ENCODE measurements around the gene MCF2L2.
A peak's percentile ranks its signal among the peaks of the same experiment; 100 is the strongest.
"Not testable (repeated sequence)": the region's sequence is repeated elsewhere in the genome, so short reads cannot be mapped to it uniquely, and the experiment has no call there.

MCF2L2 gene

GRCh38 chr3:183428447-183429211 is at the start of gene MCF2L2:
Gene MCF2L2 (minus strand): TSS chr3:183428619. CDS start chr3:183427977, 642 bp downstream.
- no peak for DNase-seq

- no peak for DNase-seq
Observed at GRCh38 chr3:183477801-183478456, 49.5 kb upstream of the MCF2L2 start.

DNA sequence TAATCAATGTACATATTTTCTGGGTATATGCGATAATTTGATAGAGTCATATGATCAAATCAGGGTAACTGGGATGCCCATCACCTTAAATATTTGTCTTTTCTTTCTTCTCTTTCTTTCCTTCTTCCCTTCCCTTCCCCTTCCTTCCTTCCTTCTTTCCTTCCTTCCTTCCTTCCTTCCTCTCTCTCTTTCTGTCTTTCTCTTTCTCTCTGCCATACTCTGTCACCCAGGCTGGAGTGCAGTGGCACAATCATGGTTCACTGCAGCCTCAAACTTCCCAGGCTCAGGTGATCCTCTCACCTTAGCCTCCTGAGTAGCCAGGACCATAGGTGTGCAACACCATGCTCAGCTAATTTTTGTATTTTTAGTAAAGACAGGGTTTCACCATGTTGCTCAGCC is 47.3 kb upstream of the MCF2L2 start:
- DNase-seq = not testable (repeated sequence)

DNA sequence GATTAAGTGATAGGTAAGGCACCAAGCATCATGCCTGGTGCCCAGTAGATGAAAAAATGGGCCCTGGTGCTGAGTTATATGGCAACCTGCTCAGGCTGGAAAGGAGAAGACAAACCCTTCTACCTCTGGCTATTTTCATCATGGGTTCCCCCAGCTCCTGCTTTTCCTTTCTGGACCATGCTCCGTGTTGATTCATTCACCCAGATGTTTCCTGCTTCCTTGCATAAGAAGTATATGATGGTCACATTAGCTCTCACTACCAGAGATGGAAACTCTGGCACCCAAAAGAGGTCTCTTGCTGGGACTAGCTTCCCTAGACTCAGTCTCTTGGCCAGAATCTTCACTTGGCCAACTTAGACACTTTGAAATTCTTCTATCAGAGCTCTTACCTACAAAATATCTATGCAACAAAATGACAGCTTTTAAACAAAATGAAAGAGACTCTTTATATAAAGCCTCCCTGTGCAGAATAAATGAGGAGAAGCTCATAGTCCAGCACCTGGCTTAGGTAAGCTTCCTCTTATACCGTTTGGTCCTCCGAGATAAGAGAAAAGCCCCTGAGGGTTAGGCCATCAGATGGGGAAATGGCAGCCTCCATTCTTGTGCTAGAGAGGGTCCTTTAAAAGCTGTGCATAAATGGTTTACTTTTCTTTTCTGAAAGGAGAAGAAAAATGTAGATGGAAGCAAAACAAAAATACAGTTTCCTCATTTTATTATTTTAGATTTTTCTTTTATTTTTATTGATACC is 46.8 kb upstream of the MCF2L2 start:
- DNase-seq = no peak

GRCh38 chr3:183473969-183474368 is 45.5 kb upstream of the MCF2L2 start:
- DNase-seq = no peak

DNA sequence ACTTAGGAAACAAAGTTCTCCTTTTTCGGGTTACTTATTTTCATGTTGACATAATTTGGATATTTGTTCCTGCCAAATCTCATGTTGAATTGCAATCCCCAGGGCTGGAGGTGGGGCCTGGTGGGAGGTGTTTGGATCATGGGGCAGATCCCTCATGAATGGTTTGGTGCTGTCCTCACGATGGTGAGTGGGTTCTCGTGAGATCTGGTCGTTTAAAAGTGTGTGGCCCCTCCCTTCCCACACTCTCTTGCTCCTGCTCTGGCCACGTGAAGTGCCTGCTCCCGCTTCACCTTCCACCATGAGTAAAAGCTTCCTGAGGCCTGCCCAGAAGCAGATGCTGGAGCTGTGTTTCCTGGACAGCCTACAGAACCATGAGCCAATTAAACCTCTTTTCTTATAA is 43.7 kb upstream of the MCF2L2 start:
- DNase-seq = no peak

DNA sequence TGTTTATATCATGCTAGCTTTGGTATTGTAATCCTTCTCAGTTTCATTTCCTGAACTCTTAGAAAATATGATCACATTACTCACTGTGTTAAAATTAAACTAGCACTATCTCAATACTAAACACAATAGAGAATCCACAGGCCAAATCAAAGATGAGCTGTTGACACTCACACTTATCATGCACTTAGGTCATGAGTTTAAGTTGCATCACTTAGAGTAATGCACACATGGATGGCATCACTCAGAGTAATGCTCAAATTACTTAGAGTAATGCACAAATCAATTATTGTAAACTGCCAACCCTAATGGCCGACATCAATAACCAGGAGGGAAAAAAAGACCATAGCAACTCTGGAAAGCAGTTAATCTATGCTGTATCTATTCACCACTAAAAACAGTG is 40.0 kb upstream of the MCF2L2 start:
- no peak for DNase-seq

GRCh38 chr3:183466575-183466974 is 38.2 kb upstream of the MCF2L2 start:
- DNase-seq = no peak

DNA sequence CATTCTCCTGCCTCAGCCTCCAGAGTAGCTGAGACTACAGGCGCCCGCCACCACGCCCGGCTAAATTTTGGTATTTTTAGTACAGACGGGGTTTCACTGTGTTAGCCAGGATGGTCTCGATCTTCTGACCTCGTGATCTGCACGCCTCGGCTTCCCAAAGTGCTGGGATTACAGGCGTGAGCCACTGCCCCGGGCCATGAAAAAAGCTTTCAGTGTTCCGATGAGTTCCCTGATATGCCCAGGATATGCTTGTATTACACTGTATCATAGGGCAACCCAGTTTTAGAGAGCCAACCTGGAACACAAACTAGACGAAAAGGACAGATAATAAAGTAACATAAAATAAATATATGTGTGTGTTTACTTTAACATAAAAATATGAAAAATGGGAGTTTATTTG is 37.3 kb upstream of the MCF2L2 start:
- not testable (repeated sequence) for DNase-seq

DNA sequence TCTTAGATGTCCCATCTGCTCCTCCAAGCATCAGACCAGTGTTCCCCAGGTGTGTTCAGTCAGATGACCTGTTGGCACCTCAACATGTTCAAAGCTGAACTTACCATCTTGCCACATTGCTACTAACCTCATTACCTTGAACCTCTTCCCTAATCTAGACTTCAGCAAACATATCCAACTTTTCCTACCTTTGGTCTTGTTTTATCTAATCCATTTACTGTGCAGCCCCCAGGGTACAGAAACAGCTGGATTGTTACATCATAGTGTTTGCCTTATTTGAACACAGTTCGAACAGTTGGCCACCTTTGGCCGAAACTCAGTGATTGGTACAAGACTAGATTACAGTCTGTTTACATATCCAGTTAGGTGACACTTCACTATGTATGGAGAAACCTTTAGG is 36.1 kb upstream of the MCF2L2 start:
- DNase-seq = no peak

- no peak for DNase-seq
Observed at GRCh38 chr3:183460081-183461055, 31.9 kb upstream of the MCF2L2 start.

GRCh38 chr3:183455089-183455488 is 26.7 kb upstream of the MCF2L2 start:
- no peak for DNase-seq

GRCh38 chr3:183454064-183454463 is 25.6 kb upstream of the MCF2L2 start:
- DNase-seq = no peak

GRCh38 chr3:183449791-183450190 is 21.4 kb upstream of the MCF2L2 start:
- no peak for DNase-seq

GRCh38 chr3:183449391-183449790 is 21.0 kb upstream of the MCF2L2 start:
- no peak for DNase-seq

DNA sequence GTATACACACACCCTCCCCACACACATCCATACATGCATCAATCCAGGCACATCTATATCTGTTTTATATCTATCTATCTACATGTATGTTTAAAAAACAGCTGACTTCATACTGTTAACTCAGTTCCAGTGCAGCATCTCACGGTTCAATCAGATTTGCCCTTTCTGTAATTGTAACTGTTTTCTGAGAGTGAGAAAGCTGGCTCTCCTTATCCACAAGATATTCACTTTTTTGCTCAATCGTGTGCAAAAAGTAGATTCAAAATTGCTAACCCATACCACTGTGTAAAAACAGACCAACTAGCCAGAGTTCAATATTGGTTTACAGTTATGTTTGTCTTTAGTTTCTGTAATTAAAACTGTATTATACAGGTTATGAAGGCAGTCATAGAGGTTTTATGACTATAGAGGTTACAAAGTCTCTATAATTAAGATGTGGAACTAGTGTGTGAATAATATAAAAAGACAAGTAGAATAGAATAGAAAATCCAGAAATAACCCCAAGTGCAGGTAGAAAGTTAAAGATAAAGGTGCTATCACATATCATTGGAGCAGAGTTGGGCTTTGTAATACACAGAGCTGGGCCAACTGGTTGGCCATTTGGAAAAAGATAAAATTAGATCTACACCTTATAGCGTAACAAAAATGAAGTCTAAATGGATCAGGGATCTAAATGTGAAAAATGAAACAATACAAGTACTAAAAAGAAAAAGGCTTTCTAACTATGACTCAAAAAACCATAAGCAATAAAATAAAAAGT is 20.1 kb upstream of the MCF2L2 start:
- DNase-seq = no peak

DNA sequence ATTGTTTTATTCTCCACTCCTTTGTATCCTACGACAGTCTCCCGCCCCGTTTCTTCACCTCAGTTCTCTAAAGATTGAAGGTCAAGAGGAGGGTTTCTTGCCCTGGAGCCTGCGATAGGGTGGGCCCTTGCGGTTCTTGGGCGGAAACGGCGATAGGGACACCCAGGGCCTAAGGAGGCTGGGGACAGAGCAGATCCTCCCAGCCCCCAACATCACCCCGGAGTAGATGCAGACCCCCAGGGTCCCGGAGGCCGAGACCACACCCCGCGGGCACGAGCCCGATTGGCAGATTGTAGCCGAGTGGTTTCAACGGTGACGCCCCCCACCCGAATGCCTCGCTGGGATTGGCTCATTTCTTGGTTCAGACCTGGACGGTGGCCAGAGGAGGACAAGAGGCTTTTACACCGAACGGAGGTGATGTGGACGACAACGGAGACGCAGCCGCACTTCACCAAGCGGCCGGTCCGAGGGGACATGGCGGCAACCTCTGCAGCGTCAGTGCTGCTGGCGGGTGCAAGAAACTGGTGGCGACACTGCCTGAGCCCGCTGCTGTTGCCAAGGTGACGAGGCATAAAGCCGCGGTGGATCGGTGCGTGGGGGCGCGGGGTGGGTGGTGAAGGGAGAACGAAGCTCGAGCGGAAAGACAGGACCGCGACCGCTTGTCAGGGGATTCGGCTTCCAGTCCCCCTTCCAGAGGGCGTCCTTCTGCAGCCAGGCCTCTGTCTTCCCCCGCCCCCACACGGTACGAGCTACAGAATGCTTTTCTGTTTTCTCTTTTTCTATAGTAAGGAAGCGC is 19.0 kb upstream of the MCF2L2 start:
- DNase-seq = peak; percentile 85

DNA sequence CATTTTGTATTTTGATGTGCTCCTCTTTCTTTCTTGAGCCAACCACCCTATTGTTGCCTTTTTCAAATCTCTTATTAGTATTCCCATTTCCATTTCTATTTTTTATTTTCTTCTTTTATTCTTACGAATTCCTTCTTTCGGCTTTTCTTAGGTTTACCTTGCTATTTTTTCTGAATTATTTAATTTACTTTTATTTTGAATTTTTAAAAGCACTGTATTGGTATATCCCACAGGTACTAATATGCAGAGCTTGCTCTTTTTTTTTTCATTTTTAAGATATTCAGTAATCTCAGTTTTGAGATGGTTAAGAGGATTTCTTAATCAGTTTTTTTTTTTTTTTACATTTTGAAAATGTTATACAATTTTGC is 18.4 kb upstream of the MCF2L2 start:
- DNase-seq = no peak

DNA sequence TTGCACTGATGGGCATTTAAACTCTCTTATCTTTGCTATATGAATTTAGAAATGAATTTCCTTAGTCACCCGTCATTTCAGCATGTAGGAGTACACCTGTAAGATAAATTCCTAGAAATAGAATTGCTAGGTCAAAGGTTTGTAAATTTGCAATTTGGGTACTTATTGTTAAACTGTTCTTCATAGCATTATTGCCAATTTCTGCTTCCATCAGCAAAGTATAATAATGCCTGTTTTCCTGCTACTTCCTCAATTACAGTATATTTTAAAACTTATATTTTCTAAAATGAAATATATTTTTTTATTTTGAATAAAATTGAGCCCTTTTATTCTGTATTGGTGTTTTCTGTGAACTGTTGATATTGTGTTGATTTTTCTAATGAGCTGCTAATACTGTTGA is 16.3 kb upstream of the MCF2L2 start:
- no peak for DNase-seq

DNA sequence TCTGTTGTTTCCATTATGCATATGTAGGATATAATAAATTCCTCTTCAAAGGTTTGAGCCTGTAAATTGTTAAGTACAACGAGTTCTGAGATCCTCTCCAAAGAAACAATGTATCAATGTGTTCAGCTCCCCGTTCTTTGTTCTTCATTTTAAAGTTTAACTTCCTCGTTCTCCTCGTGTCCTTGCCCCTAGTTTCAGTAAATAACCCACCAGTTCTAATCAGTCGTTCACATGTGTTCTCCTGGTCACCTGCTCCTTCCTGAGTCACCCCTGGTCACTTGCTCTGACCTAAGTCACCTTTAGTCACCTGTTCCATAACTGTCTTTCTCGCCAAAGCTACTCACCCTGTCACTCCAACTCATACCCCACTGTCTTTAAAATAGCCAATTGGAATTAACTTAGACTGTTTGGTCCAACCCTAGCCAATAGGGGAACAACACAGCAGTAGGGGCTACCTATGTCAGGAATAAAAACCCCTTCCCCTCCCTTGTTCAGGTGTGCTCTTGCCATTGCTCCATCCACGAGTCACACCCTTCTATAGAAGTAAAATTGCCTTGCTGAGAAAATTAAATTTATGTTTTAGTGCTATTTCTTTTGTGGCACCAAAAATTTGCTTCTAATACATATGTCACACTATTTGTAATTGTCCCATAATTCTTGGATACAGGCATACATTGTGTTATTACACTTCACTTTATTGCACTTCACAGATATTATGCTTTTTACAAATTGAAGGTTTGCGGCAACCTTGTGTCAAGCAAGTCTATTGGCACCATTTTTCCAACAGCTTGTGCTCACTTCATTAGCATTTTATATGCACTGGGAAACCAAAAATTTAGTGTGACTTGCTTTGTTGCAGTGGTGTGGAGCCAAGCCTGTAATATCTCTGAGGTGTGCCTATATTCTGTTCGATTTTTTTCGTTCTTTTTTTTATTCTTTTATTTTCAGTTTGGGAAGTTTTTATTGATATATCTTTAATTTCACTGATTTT is 15.3 kb upstream of the MCF2L2 start:
- DNase-seq = no peak

Data from NCI-H1436 treated with DMSO at 0.1 percent for 48 hours (cell line).